GM19238 (cell line): ENCODE results near the gene TTL.

Experiments used
- DNase-seq: peaks from one replicate; pipeline ENCODE4 v3.0.0; 2011; ENCODE audit warnings: low spot score; ENCODE audit not compliant: insufficient read length

Gene TTL

GRCh38 chr2:112582314-112582746, 100.4 kb downstream of the TTL start:
- no peak for DNase-seq

- DNase-seq, result no peak
Observed at GRCh38 chr2:112583497-112584133, 101.7 kb downstream of the TTL start.

GRCh38 chr2:112584134-112584890, 102.4 kb downstream of the TTL start, which contains the start of gene CHCHD5:
Gene CHCHD5 (plus strand): TSS chr2:112584609. CDS start chr2:112584648, 39 bp downstream.
- peak; percentile 80 for DNase-seq

- no peak for DNase-seq
Observed at GRCh38 chr2:112584891-112585250, 102.9 kb downstream of the TTL start.

GRCh38 chr2:112585400-112585799, 103.4 kb downstream of the TTL start:
- DNase-seq, result no peak

- DNase-seq, result no peak
Observed at GRCh38 chr2:112585873-112586464, 104.0 kb downstream of the TTL start.

- DNase-seq, result no peak
Observed at GRCh38 chr2:112588611-112589045, 106.7 kb downstream of the TTL start.
